Myometrial cell (primary cell): ENCODE results near the gene SERF1A. TPM values are rescaled to one million over a fixed set of nuclear protein-coding genes. Genes with fewer than 3 reads are reported as not detected.

Source experiments
- total RNA-seq: library from RNA; depleted of rRNA; stranded (reverse); fragments of >200 nt; gene quantifications from 2 replicates; pipeline ENCODE4 v1.2.3, GENCODE V29; 2015

The SERF1A gene
- 0.29 and 16.5 TPM in 2 replicates for total RNA-seq

DNA sequence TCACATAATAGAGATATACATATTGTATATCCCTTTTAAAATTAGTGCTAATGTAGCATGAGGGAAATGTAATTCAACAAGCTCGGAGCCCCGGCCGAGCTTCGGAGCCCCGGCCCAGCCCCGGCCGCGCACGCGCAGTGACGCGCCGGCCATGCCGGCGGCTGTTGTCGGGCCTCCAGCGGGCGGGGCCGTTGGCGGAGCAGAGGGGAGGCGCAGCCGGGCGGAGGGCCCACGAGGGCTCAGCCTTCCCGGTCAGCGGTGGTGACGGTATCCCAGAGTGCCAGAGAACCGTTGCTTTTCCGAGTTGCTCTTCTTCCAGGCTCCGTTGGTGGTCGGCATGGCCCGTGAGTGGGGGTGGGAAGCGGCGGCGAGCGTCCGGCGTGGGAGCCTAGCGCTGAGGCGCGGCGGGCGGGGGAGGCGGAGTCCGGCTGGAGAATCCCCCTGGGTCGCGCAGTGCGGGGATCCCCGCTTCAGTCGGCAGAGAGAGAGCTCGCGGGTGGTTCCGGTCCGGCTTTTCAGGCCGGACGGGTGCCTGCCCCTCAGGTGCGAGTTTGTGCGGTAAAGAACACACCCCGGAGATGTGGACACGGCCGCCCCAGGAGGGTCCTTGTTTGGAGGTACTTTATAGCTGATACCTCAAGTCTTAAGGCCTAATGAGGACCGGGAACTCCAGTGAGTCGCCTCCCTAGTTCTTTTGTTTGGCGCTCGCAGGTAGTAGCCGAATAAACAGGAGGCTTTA lies at the start of gene SERF1A:
Gene SERF1A (plus strand): TSS at position 137 of the 739 bp plus-strand sequence. CDS start 201 bp downstream, at position 338.

Other genes with a start within 250 kb of the SERF1A start
- 15.9 and 33.0 TPM in 2 replicates for gene SMN1, start 24.4 kb downstream of the SERF1A start, total RNA-seq
- 0.29 and 0.89 TPM in 2 replicates for gene NAIP, start 124.7 kb downstream of the SERF1A start, total RNA-seq
- 17.9 and 20.8 TPM in 2 replicates for gene GTF2H2, start 167.0 kb downstream of the SERF1A start, total RNA-seq